LNCaP clone FGC (cell line): Measurements from ENCODE around the gene SEMA5B.

Experiments used
- DNase-seq: peaks from one replicate; pipeline ENCODE4 v3.0.0-alpha.2; 2011; ENCODE audit warnings: low read depth
- H3K4me3 ChIP-seq: 2 replicates; pipeline ENCODE4 v1.5.1; 2011; ENCODE audit warnings: mild to moderate bottlenecking, low read depth, low read length, control low read depth
- TF ChIP-seq, protein P1 (sequence below): IDR thresholded peaks from 2 replicates; pipeline ENCODE4 v1.5.1; 2012; ENCODE audit warnings: mild to moderate bottlenecking; ENCODE audit not compliant: control insufficient read depth, insufficient read depth; ENCODE audit errors: extremely low read depth

SEMA5B gene

DNA sequence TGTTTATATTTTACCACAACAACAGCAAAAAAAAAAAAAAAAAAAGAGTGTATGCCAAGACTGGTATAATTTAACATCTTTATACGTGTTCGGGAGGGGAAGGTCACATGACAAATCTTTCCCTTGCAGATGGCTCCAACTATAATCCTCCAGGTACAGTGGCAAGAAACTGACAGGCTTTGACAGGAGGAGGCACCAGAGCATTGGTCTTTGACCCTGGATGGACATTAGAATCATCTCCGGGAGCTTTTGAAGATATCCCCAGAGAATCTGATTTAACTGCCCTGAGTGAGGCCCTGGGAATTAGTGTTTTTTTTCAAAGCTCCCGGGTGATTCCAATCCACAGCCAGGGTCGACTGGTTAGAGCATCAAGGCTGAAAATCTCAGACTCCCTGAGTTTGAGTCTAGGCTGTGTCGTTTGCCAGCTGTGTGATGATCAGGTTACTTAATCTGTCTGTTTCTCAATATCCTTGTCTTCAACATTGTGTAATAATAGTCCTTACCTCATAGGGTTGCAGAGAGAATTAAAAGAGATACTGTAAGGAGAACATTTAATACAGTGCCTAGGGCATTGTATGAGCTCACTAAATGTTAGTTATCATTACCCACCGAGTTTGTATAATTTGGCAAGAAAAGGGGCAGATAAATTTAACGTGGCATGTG is 8.9 kb upstream of the SEMA5B start:
- TF ChIP-seq, protein P1, sequence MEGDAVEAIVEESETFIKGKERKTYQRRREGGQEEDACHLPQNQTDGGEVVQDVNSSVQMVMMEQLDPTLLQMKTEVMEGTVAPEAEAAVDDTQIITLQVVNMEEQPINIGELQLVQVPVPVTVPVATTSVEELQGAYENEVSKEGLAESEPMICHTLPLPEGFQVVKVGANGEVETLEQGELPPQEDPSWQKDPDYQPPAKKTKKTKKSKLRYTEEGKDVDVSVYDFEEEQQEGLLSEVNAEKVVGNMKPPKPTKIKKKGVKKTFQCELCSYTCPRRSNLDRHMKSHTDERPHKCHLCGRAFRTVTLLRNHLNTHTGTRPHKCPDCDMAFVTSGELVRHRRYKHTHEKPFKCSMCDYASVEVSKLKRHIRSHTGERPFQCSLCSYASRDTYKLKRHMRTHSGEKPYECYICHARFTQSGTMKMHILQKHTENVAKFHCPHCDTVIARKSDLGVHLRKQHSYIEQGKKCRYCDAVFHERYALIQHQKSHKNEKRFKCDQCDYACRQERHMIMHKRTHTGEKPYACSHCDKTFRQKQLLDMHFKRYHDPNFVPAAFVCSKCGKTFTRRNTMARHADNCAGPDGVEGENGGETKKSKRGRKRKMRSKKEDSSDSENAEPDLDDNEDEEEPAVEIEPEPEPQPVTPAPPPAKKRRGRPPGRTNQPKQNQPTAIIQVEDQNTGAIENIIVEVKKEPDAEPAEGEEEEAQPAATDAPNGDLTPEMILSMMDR: no peak
- DNase-seq: no peak
- no peak overlapping the region for H3K4me3 ChIP-seq

DNA sequence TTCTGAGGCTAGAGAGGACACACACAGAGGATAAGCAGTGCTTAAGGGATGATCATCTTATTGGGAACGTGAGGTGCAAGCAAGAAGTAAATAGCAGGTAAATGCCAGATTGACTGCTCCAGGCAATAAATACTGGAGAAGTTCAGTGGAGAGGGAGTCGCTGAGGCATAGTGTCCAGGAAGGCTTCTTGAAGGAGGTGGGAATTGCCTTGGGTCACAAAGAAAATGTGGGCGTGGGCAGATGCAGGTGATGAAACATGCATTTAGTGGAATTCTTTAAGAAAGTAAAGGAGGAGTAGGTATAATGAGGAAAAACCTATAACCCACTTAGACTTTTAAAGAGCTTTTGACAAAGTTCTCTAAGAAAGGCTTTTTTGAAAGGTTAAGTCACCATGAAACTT is 7.4 kb upstream of the SEMA5B start:
- DNase-seq: no peak
- TF ChIP-seq, protein P1: no peak
- no peak overlapping the region for H3K4me3 ChIP-seq

DNA sequence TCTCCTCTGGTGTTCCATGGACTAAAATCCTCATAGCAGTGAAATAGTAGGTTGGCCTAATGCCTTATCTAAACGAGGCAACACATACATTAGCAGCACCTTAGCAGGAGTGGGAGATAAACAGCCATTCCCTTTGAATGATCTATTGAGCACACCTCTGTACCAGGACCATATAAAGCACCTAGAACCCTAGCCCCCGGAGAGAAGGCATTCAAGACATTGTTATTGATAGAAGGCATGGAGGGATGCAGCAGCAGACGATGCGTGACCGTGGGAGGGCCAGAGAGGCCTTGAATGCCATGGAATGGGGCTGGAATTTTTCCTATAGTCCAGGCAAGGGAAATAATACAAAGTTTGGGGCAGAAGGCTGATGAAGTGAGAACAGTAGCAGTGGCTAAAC is 6.6 kb upstream of the SEMA5B start:
- no peak for DNase-seq
- H3K4me3 ChIP-seq: no peak overlapping the region
- TF ChIP-seq, protein P1: no peak

DNA sequence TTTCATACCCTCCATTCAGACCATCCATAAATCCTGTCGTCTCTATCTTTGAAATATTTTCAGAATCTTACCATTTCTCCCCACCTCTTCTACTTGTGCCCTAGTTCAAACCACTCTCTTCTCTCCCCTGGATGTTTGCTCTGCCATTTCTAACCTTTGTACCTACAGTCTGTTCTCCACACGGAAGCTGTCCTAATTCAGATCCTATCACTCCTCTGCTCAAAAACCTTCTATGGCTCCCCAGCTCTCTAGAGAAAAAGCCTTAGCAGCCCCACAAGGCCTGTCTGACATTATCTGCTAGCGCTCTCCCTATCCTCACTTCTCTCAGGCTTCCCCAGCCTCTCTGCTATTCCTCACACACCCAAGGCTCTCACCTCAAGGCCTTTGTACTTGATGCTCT is 4.5 kb upstream of the SEMA5B start:
- no peak overlapping the region for H3K4me3 ChIP-seq
- TF ChIP-seq, protein P1: no peak
- DNase-seq: no peak

DNA sequence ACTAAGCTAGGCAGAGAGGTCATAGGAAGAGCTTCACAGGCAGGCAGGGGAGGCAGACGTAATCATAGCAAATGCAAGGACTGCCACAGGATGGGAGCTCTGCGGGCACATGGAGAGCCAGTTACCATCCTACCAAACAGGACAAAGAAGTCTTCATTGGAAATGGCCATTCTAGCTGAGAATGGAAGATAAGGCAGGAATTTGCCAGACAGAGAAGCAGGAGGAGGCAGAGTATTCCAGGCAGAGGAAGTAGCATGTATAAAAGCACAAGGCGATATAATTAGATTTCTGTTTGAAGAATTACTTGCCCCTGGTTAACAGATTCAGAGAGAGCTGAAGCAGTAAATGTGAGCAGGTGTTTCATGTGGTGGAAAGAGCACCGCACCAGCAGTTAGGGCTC is 3.5 kb upstream of the SEMA5B start:
- TF ChIP-seq, protein P1: no peak
- DNase-seq: no peak
- no peak overlapping the region for H3K4me3 ChIP-seq

DNA sequence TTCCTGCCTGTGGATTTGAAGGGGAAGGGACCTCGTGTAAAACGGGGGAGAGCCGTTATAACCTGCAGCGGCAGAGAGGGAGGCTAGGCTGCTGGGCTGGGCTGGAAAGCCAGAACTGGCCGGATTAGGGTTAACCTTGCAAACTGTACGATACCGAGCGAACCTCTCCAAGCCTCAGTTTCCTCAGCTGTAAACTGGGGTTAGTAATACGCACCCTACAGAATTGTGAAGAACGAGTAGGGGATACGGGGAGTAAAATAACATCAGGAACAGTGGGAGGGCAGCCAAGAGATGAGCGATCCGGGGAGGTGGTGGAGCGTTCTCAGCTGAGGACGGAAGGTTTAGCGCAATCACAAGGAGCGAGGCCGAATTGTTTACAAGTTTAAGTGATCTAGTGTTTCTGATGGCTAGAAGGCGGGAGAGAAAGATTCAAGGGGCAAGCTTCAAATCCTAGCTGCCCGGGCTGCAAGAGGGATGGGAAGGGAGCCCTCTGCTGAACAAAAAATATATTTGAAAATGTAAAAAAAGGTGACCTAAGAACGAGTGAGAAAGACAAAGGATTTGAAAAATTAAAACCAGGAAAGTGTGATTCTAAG is 768 bp upstream of the SEMA5B start:
- TF ChIP-seq, protein P1: peak; percentile 60
- peak overlapping the region; percentile 21 for H3K4me3 ChIP-seq
- DNase-seq: peak; percentile 25
